H1 (cell line): ENCODE data around the gene RDH12.

ENCODE experiments used
- CTCF ChIP-seq, 3 experiments: IDR thresholded peaks; 1 replicate in 2 of 3; 2 replicates in 1 of 3; pipeline versions ENCODE4 v1.5.1 to v1.6.1; 2011; ENCODE audit warnings: low read length in 3 of 3, mild to moderate bottlenecking in 3 of 3, inconsistent platforms in 2 of 3, low read depth in 1 of 3, moderate library complexity in 1 of 3; ENCODE audit not compliant: insufficient read depth in 1 of 3; ENCODE audit errors: control extremely low read depth in 1 of 3
- MAX ChIP-seq: IDR thresholded peaks from 2 replicates; pipeline ENCODE4 v1.6.1; 2012; ENCODE audit warnings: inconsistent platforms
- SAP30 ChIP-seq: fragments of 300-600 bp; sonication (generic); IDR thresholded peaks from 2 replicates; pipeline ENCODE4 v1.7.1; 2012; ENCODE audit warnings: low read length, moderate library complexity, mild to moderate bottlenecking, inconsistent platforms; ENCODE audit not compliant: insufficient read depth, insufficient replicate concordance

- TF ChIP-seq MAX (no peak), SAP30 (no peak), CTCF (IDR thresholded peaks at IDR 0.05; ENCODE audit: control extremely low read depth in 1 of 3, insufficient read depth in 1 of 3, low read depth in 1 of 3, low read length in 3 of 3) (no peak)
Measured at GRCh38 chr14:67762051-67762450, 60.4 kb downstream of the RDH12 start.
